ENCODE results near the gene MEIS1. TPM values are rescaled to one million over a fixed set of nuclear protein-coding genes. Genes with fewer than 3 reads are reported as not detected.

The MEIS1 gene
- total RNA-seq, 1 donor from 2014 or later, result 40.1 TPM

- DNase-seq (ENCODE audit: missing footprints) (no peak), ATAC-seq (no peak)
- intact Hi-C loops (cut with DNase I), result no loop called here
These were observed 131.9 kb downstream of the MEIS1 start for GRCh38 chr2:66566726-66567399.

GRCh38 chr2:66567729-66568128 lies 132.8 kb downstream of the MEIS1 start:
- ATAC-seq (no peak), DNase-seq (ENCODE audit: missing footprints) (no peak)
- intact Hi-C loops (cut with DNase I), result no loop called here

GRCh38 chr2:66568650-66569300 lies 133.8 kb downstream of the MEIS1 start:
- DNase-seq (ENCODE audit: missing footprints) (no peak), ATAC-seq (no peak)
- intact Hi-C loops (cut with DNase I), result no loop called here

GRCh38 chr2:66569321-66569851 lies 134.5 kb downstream of the MEIS1 start:
- DNase-seq (ENCODE audit: missing footprints) (no peak), ATAC-seq (no peak)
- intact Hi-C loops (cut with DNase I), result no loop called here

GRCh38 chr2:66569974-66570373 lies 135.0 kb downstream of the MEIS1 start:
- DNase-seq (ENCODE audit: missing footprints), result no peak
- no peak for ATAC-seq
- intact Hi-C loops (cut with DNase I), result loop anchor here (5.0 to 10.0 kb wide), 3 partner anchors 33 to 1105 kb away; no protein-coding TSS in a partner anchor

GRCh38 chr2:66570471-66570870 lies 135.5 kb downstream of the MEIS1 start:
- DNase-seq (ENCODE audit: missing footprints), result no peak
- ATAC-seq, result no peak
- intact Hi-C loops (cut with DNase I), result loop anchor here (5.0 to 10.0 kb wide), 3 partner anchors 33 to 1104 kb away; no protein-coding TSS in a partner anchor

- intact Hi-C loops (cut with DNase I), result loop anchor here (5.0 to 10.0 kb wide), 3 partner anchors 35 to 1103 kb away; no protein-coding TSS in a partner anchor
These were observed 137.0 kb downstream of the MEIS1 start for GRCh38 chr2:66571918-66572317.

GRCh38 chr2:66572391-66572790 lies 137.5 kb downstream of the MEIS1 start:
- ATAC-seq, result no peak
- DNase-seq (ENCODE audit: missing footprints), result no peak
- intact Hi-C loops (cut with DNase I), result loop anchor here (5.0 to 10.0 kb wide), 3 partner anchors 35 to 1102 kb away; no protein-coding TSS in a partner anchor

More at GRCh38 chr2:66571918-66572317, 137.0 kb downstream of the MEIS1 start:
- no peak for DNase-seq (ENCODE audit: missing footprints)
- ATAC-seq, result no peak

GRCh38 chr2:66573416-66573815 lies 138.5 kb downstream of the MEIS1 start:
- ATAC-seq, result no peak

GRCh38 chr2:66573821-66574233 lies 138.9 kb downstream of the MEIS1 start:
- no peak for ATAC-seq
- no peak for DNase-seq (ENCODE audit: missing footprints)
- intact Hi-C loops (cut with DNase I), result loop anchor here (2.0 to 10.0 kb wide), 4 partner anchors 37 to 1101 kb away; no protein-coding TSS in a partner anchor

More at GRCh38 chr2:66573416-66573815, 138.5 kb downstream of the MEIS1 start:
- intact Hi-C loops (cut with DNase I), result loop anchor here (5.0 to 10.0 kb wide), 3 partner anchors 36 to 1101 kb away; no protein-coding TSS in a partner anchor
- no peak for DNase-seq (ENCODE audit: missing footprints)

GRCh38 chr2:66574701-66575624 lies 140.0 kb downstream of the MEIS1 start:
- intact Hi-C loops (cut with DNase I), result loop anchor here (2.0 to 10.0 kb wide), 6 partner anchors 38 to 1267 kb away; no protein-coding TSS in a partner anchor
- ATAC-seq, result peak; percentile 73
- DNase-seq (ENCODE audit: missing footprints), result no peak

GRCh38 chr2:66575625-66576310 lies 140.8 kb downstream of the MEIS1 start:
- peak; percentile 37 for ATAC-seq
- no peak for DNase-seq (ENCODE audit: missing footprints)
- intact Hi-C loops (cut with DNase I), result loop anchor here (2.0 to 10.0 kb wide), 5 partner anchors 143 to 1267 kb away; no protein-coding TSS in a partner anchor

GRCh38 chr2:66576311-66576560 lies 141.3 kb downstream of the MEIS1 start:
- intact Hi-C loops (cut with DNase I), result loop anchor here (5.0 to 10.0 kb wide), 4 partner anchors 851 to 1266 kb away; no protein-coding TSS in a partner anchor
- peak; percentile 32 for ATAC-seq
- DNase-seq (ENCODE audit: missing footprints), result no peak

GRCh38 chr2:66576561-66577320 lies 141.8 kb downstream of the MEIS1 start:
- intact Hi-C loops (cut with DNase I), result loop anchor here (5.0 to 10.0 kb wide), 4 partner anchors 852 to 1266 kb away; no protein-coding TSS in a partner anchor
- no peak for DNase-seq (ENCODE audit: missing footprints)
- ATAC-seq, result peak; percentile 38

GRCh38 chr2:66577321-66578053 lies 142.6 kb downstream of the MEIS1 start:
- intact Hi-C loops (cut with DNase I), result loop anchor here (5.0 to 10.0 kb wide), 4 partner anchors 853 to 1265 kb away; no protein-coding TSS in a partner anchor

GRCh38 chr2:66578054-66578686 lies 143.2 kb downstream of the MEIS1 start:
- intact Hi-C loops (cut with DNase I), result loop anchor here (5.0 to 10.0 kb wide), 4 partner anchors 853 to 1264 kb away; no protein-coding TSS in a partner anchor
- ATAC-seq, result no peak
- no peak for DNase-seq (ENCODE audit: missing footprints)

More at GRCh38 chr2:66577321-66578053, 142.6 kb downstream of the MEIS1 start:
- ATAC-seq, result no peak
- no peak for DNase-seq (ENCODE audit: missing footprints)

Data from Right ventricle myocardium inferior (tissue), 1 donor.